CD8-positive, alpha-beta memory T cell (primary cell): ENCODE measurements around the gene SLFN14. TPM values are rescaled to one million over a fixed set of nuclear protein-coding genes. Genes with fewer than 3 reads are reported as not detected.
A peak's percentile ranks its signal among the peaks of the same experiment; 100 is the strongest.
"Not testable (repeated sequence)": the region's sequence is repeated elsewhere in the genome, so short reads cannot be mapped to it uniquely, and the experiment has no call there.

Source experiments
- CTCF ChIA-PET: fragments of 350-600 bp; sonication (Branson Sonifier 250); formaldehyde crosslinking; loops from one replicate; lab custom pipeline; 2021; ENCODE audit warnings: antibody characterized with exemption; lab: Charles Lee
- POLR2A ChIA-PET: fragments of 350-600 bp; sonication (Branson Sonifier 250); formaldehyde crosslinking; loops from one replicate; lab custom pipeline; 2021; ENCODE audit warnings: antibody characterized with exemption; lab: Charles Lee
- DNase-seq, 5 donors: peaks; one replicate each; pipeline versions ENCODE4 v3.0.0 to v3.0.0-alpha.2; 2020 to 2022; ENCODE audit warnings: mixed read lengths in 1 of 5
- H3K27ac ChIP-seq: one replicate; pipeline ENCODE4 v1.7.0; 2013; ENCODE audit warnings: low read depth, mild to moderate bottlenecking, low read length, moderate library complexity
- H3K27me3 ChIP-seq: 2 replicates; pipeline ENCODE4 v1.7.0; 2013; ENCODE audit warnings: low read length, mild to moderate bottlenecking; ENCODE audit not compliant: insufficient read depth, poor library complexity, severe bottlenecking
- H3K36me3 ChIP-seq: 2 replicates; pipeline ENCODE4 v1.7.0; 2013; ENCODE audit warnings: mild to moderate bottlenecking, low read length, moderate library complexity; ENCODE audit not compliant: insufficient read depth
- H3K4me1 ChIP-seq: 2 replicates; pipeline ENCODE4 v1.7.0; 2013; ENCODE audit warnings: mild to moderate bottlenecking, low read length, moderate library complexity; ENCODE audit not compliant: insufficient read depth
- H3K4me3 ChIP-seq: 2 replicates; pipeline ENCODE4 v1.7.0; 2013; ENCODE audit warnings: mild to moderate bottlenecking, low read length
- H3K9me3 ChIP-seq: 2 replicates; pipeline ENCODE4 v1.7.0; 2013; ENCODE audit warnings: mild to moderate bottlenecking, low read length
- H3K27ac Mint-ChIP-seq, 8 donors: one replicate each; pipeline ENCODE4 v1.8.0; 2020 to 2021; ENCODE audit warnings: mixed read lengths in 8 of 8, mild to moderate bottlenecking in 6 of 8, inconsistent platforms in 3 of 8, moderate library complexity in 3 of 8
- H3K27me3 Mint-ChIP-seq, 2 donors: one replicate each; pipeline ENCODE4 v1.8.0; 2020 to 2021; ENCODE audit warnings: mixed read lengths in 2 of 2, mild to moderate bottlenecking in 1 of 2, moderate library complexity in 1 of 2
- H3K36me3 Mint-ChIP-seq, 3 donors: one replicate each; pipeline ENCODE4 v1.8.0; 2020 to 2021; ENCODE audit warnings: mixed read lengths in 3 of 3, inconsistent platforms in 1 of 3, mild to moderate bottlenecking in 1 of 3
- H3K4me1 Mint-ChIP-seq, 3 donors: one replicate each; pipeline ENCODE4 v1.8.0; 2020 to 2021; ENCODE audit warnings: mixed read lengths in 3 of 3, inconsistent platforms in 1 of 3, mild to moderate bottlenecking in 1 of 3
- H3K4me3 Mint-ChIP-seq, 7 donors: one replicate each; pipeline ENCODE4 v1.8.0; 2020 to 2021; ENCODE audit warnings: mixed read lengths in 7 of 7, mild to moderate bottlenecking in 6 of 7, moderate library complexity in 4 of 7, inconsistent platforms in 2 of 7
- H3K9me3 Mint-ChIP-seq, 5 donors: one replicate each; pipeline ENCODE4 v1.8.0; 2020 to 2022; ENCODE audit warnings: mixed read lengths in 5 of 5, mild to moderate bottlenecking in 3 of 5, moderate library complexity in 2 of 5, inconsistent platforms in 1 of 5
- polyA plus RNA-seq: library from polyadenylated mRNA; unstranded; fragments of 300-500 nt; fragmentation: Illumina TruSeq; gene quantifications from one replicate; pipeline ENCODE4 v1.2.3, GENCODE V29; 2021
- total RNA-seq, 2 experiments: library from RNA; stranded (reverse); gene quantifications; one replicate each; pipeline ENCODE4 v1.2.3, GENCODE V29; 2021

The SLFN14 gene
- total and polyA plus RNA-seq, 3 experiments from 2014 or later: 0.13 to 0.16 (median 0.15) TPM

- peak overlapping the region; percentile 72 for H3K4me3 ChIP-seq
- peaks cover 53% of the 10 kb centered on the region for H3K4me1 ChIP-seq
- POLR2A ChIA-PET: interaction anchor here (0.9 to 4.5 kb wide), 10 partner anchors 10 to 349 kb away, joined by 3 to 27 read pairs (median 5); partner anchors contain the start of genes SLFN11 and SLFN5
- DNase-seq: peak in 2 of 5 donors; percentile 21 to 60
- Mint-ChIP-seq H3K4me1 (peaks cover 48 to 70% (median 61%) of the 10 kb centered on the region in 3 donors), H3K27ac (peak overlapping the region; percentile 91 to 100 (median 94)), H3K36me3 (peaks cover 5 to 34% (median 12%) of the 10 kb centered on the region in 3 donors), H3K4me3 (peak overlapping the region; percentile 85 to 95 (median 91)), H3K27me3 (no peaks in the 10 kb centered on the region), H3K9me3 (no peaks in the 10 kb centered on the region)
- H3K9me3 ChIP-seq: no peaks in the 10 kb centered on the region
- peak overlapping the region; percentile 55 for H3K27ac ChIP-seq
- no peaks in the 10 kb centered on the region for H3K27me3 ChIP-seq
- CTCF ChIA-PET: interaction anchor here (0.7 to 13.3 kb wide), 13 partner anchors 37 to 367 kb away, joined by 3 to 167 read pairs (median 4); partner anchors contain the start of genes SLFN11 and SLFN5
- no peaks in the 10 kb centered on the region for H3K36me3 ChIP-seq
Observed at GRCh38 chr17:35536664-35537171, 23.9 kb downstream of the SLFN14 start.

DNA sequence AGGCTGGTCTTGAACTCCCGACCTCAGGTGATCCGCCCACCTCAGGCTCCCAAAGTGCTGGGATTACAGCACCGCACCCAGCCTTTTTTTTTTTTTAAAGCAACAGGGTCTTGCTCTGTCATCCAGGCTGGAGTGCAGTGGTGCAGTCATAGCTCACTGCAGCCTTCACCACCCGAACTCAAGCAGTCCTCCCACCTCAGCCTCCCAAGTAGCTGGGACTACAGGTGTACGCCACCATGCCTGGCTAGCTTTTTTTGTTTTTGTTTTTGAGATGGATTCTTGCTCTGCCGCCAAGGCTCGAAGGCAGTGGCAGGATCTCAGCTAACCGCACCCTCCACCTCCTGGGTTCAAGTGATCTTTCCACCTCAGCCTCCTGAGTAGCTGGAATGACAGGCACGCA, 25.2 kb downstream of the SLFN14 start:
- Histone ChIP-seq H3K4me1 (peaks cover 58% of the 10 kb centered on the region), H3K4me3 (peak overlapping the region; percentile 72), H3K27ac (peak overlapping the region; percentile 55)
- Mint-ChIP-seq H3K36me3 (peaks cover 5 to 35% (median 12%) of the 10 kb centered on the region in 3 donors), H3K4me1 (peaks cover 49 to 69% (median 61%) of the 10 kb centered on the region in 3 donors), H3K27ac (peak overlapping the region; percentile 91 to 100 (median 93)), H3K4me3 (peak overlapping the region; percentile 85 to 95 (median 91))
- not testable (repeated sequence) for H3K27me3 ChIP-seq, H3K36me3 ChIP-seq, H3K9me3 Mint-ChIP-seq, H3K9me3 ChIP-seq, DNase-seq, H3K27me3 Mint-ChIP-seq
- ChIA-PET CTCF (interaction anchor here (0.9 to 13.3 kb wide), 12 partner anchors 9 to 369 kb away, joined by 3 to 167 read pairs (median 8); partner anchors contain the start of gene SLFN5), POLR2A (interaction anchor here (0.5 to 4.5 kb wide), 8 partner anchors 13 to 322 kb away, joined by 4 to 27 read pairs (median 9); partner anchors contain the start of gene SLFN11)

- peak overlapping the region; percentile 72 for H3K4me3 ChIP-seq
- no peaks in the 10 kb centered on the region for H3K27me3 ChIP-seq
- H3K36me3 ChIP-seq: no peaks in the 10 kb centered on the region
- H3K4me1 ChIP-seq: peaks cover 51% of the 10 kb centered on the region
- peaks cover 5 to 35% (median 12%) of the 10 kb centered on the region in 3 donors for H3K36me3 Mint-ChIP-seq
- no peaks in the 10 kb centered on the region for H3K9me3 ChIP-seq
- H3K27ac ChIP-seq: peak overlapping the region; percentile 44
- peak overlapping the region; percentile 85 to 95 (median 91) for H3K4me3 Mint-ChIP-seq
- ChIA-PET POLR2A (interaction anchor here (1.3 to 4.5 kb wide), 6 partner anchors 14 to 321 kb away, joined by 4 to 27 read pairs (median 12); partner anchors contain the start of gene SLFN11), CTCF (interaction anchor here (0.7 to 13.3 kb wide), 21 partner anchors 10 to 398 kb away, joined by 3 to 167 read pairs (median 4); partner anchors contain the start of gene SLFN13)
- peaks cover 46 to 69% (median 59%) of the 10 kb centered on the region in 3 donors for H3K4me1 Mint-ChIP-seq
- H3K27ac Mint-ChIP-seq: peak overlapping the region; percentile 76 to 100 (median 93)
- H3K9me3 Mint-ChIP-seq: no peaks in the 10 kb centered on the region
- H3K27me3 Mint-ChIP-seq: no peaks in the 10 kb centered on the region
- DNase-seq: no peak
Observed at GRCh38 chr17:35534576-35535093, 26.0 kb downstream of the SLFN14 start.

- Mint-ChIP-seq H3K27ac (peak overlapping the region; percentile 86 to 100 (median 94)), H3K9me3 (no peaks in the 10 kb centered on the region), H3K4me3 (peak overlapping the region; percentile 78 to 87 (median 84)), H3K27me3 (no peaks in the 10 kb centered on the region), H3K36me3 (peaks cover 12 to 43% (median 19%) of the 10 kb centered on the region in 3 donors), H3K4me1 (peaks cover 57 to 81% (median 73%) of the 10 kb centered on the region in 3 donors)
- Histone ChIP-seq H3K36me3 (no peaks in the 10 kb centered on the region), H3K4me3 (no peak overlapping the region), H3K9me3 (no peaks in the 10 kb centered on the region), H3K27me3 (no peaks in the 10 kb centered on the region), H3K27ac (peak overlapping the region; percentile 55), H3K4me1 (peaks cover 50% of the 10 kb centered on the region)
- no peak for DNase-seq
- ChIA-PET POLR2A (interaction anchor here (1.5 to 3.3 kb wide), 4 partner anchors 9 to 288 kb away, joined by 3 to 11 read pairs (median 7); partner anchors contain the start of gene SLFN5), CTCF (interaction anchor here (0.8 to 13.3 kb wide), 5 partner anchors 10 to 364 kb away, joined by 3 to 167 read pairs (median 4); no protein-coding TSS in a partner anchor)
Observed at GRCh38 chr17:35531160-35531559, 29.5 kb downstream of the SLFN14 start.

GRCh38 chr17:35529866-35530265, 30.8 kb downstream of the SLFN14 start:
- Mint-ChIP-seq H3K27me3 (no peaks in the 10 kb centered on the region), H3K9me3 (no peaks in the 10 kb centered on the region), H3K4me1 (peaks cover 70 to 90% (median 86%) of the 10 kb centered on the region in 3 donors), H3K4me3 (peak overlapping the region; percentile 71 to 87 (median 84)), H3K27ac (peak overlapping the region; percentile 86 to 100 (median 94)), H3K36me3 (peaks cover 17 to 42% (median 18%) of the 10 kb centered on the region in 3 donors)
- Histone ChIP-seq H3K27me3 (no peaks in the 10 kb centered on the region), H3K36me3 (no peaks in the 10 kb centered on the region), H3K4me1 (peaks cover 52% of the 10 kb centered on the region), H3K4me3 (no peak overlapping the region), H3K27ac (peak overlapping the region; percentile 31), H3K9me3 (no peaks in the 10 kb centered on the region)
- DNase-seq: peak in 1 of 5 donors; percentile 57
- ChIA-PET POLR2A (interaction anchor here (0.5 to 1.9 kb wide), 6 partner anchors 12 to 556 kb away, joined by 3 to 10 read pairs (median 5); partner anchors contain the start of gene SLFN11), CTCF (interaction anchor here (0.6 to 13.3 kb wide), 2 partner anchors 42 to 217 kb away, joined by 5 to 167 read pairs; no protein-coding TSS in a partner anchor)

DNA sequence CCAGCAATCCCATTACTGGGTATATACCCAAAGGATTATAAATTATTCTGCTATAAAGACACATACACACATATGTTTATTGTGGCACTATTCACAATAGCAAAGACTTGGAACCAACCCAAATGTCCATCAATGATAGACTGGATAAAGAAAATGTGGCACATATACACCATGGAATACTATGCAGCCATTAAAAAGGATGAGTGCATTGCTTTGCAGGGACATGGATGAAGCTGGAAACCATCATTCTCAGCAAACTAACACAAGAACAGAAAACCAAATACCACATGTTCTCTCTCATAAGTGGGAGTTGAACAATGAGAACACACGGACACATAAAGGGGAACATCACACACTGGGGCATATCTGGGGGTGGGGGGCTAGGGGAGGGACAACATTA, 31.3 kb downstream of the SLFN14 start:
- peaks cover 50% of the 10 kb centered on the region for H3K4me1 ChIP-seq
- not testable (repeated sequence) for H3K9me3 ChIP-seq, H3K27me3 ChIP-seq, H3K27me3 Mint-ChIP-seq, H3K36me3 ChIP-seq, H3K4me3 ChIP-seq, H3K9me3 Mint-ChIP-seq, H3K27ac ChIP-seq, DNase-seq
- Mint-ChIP-seq H3K27ac (peak overlapping the region; percentile 59 to 100 (median 90)), H3K36me3 (peaks cover 13 to 37% (median 16%) of the 10 kb centered on the region in 3 donors), H3K4me1 (peaks cover 73 to 90% (median 86%) of the 10 kb centered on the region in 3 donors), H3K4me3 (peak overlapping the region; percentile 35 to 85 (median 65))
- POLR2A ChIA-PET: interaction anchor here (0.7 to 1.9 kb wide), 3 partner anchors 41 to 556 kb away, joined by 5 to 10 read pairs (median 5); no protein-coding TSS in a partner anchor
- CTCF ChIA-PET: interaction anchor here (0.6 to 13.3 kb wide), 2 partner anchors 41 to 217 kb away, joined by 5 to 167 read pairs; no protein-coding TSS in a partner anchor

- peaks cover 6% of the 10 kb centered on the region for H3K36me3 ChIP-seq
- ChIA-PET POLR2A (interaction anchor here (1.5 kb wide), 1 partner anchor 36 kb away, joined by 4 read pairs; no protein-coding TSS in a partner anchor), CTCF (interaction anchor here (0.7 to 2.5 kb wide), 5 partner anchors 11 to 306 kb away, joined by 3 to 13 read pairs (median 5); no protein-coding TSS in a partner anchor)
- no peaks in the 10 kb centered on the region for H3K27me3 ChIP-seq
- Mint-ChIP-seq H3K27me3 (no peaks in the 10 kb centered on the region), H3K4me1 (peaks cover 97 to 100% (median 98%) of the 10 kb centered on the region in 3 donors), H3K4me3 (peak overlapping the region; percentile 51 to 83 (median 77)), H3K36me3 (peaks cover 18 to 63% (median 43%) of the 10 kb centered on the region in 3 donors), H3K27ac (peak overlapping the region; percentile 77 to 95 (median 92)), H3K9me3 (no peaks in the 10 kb centered on the region)
- H3K9me3 ChIP-seq: no peaks in the 10 kb centered on the region
- H3K4me3 ChIP-seq: no peak overlapping the region
- DNase-seq: no peak
- H3K4me1 ChIP-seq: peaks cover 77% of the 10 kb centered on the region
- no peak overlapping the region for H3K27ac ChIP-seq
Observed at GRCh38 chr17:35523296-35523695, 37.3 kb downstream of the SLFN14 start.
